ENCODE results near the gene C10orf90. TPM values are rescaled to one million over a fixed set of nuclear protein-coding genes. Genes with fewer than 3 reads are reported as not detected.

C10orf90 gene
- total RNA-seq, 1 donor from 2014 or later, result not detected

DNA sequence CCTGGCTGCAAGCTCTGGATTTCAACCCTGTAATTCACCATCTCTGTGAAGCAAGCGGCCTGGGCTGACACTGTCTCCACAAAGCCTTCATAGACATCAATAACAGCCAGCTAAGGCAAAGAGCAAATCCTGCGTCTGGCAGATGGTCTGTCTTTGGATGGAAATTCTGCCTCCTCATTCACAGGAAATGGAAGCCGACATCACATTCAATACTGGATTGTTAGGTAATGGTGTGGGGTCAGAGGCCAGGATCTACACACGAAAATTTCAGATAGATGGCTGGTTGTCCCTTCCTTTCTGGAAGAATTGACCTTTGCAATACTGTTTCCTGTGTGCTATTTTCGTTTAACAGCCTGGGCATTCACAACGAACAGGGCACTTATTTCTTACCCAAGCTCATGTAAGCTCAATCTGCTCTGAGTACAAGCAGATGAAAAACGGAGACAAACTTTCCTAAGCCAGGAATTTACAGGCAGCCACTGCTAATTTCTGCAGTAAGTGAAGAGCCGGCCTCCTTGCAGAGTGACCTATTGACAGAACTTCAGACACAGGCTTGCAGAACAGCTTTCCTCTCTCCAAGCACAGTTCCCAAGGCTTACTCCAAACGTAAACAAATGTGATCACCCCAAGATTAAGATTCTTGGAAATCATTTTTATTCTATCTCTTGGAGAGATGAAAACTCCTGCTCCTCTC lies 279.2 kb downstream of the C10orf90 start:
- H3K4me1 Mint-ChIP-seq (ENCODE audit: low read depth), result peaks cover 9% of the 10 kb centered on the region
- H3K9me3 Mint-ChIP-seq (ENCODE audit: low read depth), result no peaks in the 10 kb centered on the region
- no peak overlapping the region for H3K4me3 Mint-ChIP-seq (ENCODE audit: low read depth)
- TF ChIP-seq, protein P1, sequence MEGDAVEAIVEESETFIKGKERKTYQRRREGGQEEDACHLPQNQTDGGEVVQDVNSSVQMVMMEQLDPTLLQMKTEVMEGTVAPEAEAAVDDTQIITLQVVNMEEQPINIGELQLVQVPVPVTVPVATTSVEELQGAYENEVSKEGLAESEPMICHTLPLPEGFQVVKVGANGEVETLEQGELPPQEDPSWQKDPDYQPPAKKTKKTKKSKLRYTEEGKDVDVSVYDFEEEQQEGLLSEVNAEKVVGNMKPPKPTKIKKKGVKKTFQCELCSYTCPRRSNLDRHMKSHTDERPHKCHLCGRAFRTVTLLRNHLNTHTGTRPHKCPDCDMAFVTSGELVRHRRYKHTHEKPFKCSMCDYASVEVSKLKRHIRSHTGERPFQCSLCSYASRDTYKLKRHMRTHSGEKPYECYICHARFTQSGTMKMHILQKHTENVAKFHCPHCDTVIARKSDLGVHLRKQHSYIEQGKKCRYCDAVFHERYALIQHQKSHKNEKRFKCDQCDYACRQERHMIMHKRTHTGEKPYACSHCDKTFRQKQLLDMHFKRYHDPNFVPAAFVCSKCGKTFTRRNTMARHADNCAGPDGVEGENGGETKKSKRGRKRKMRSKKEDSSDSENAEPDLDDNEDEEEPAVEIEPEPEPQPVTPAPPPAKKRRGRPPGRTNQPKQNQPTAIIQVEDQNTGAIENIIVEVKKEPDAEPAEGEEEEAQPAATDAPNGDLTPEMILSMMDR (IDR thresholded peaks at IDR 0.05; ENCODE audit: unreplicated experiment), result no peak
- H3K27me3 Mint-ChIP-seq, result peaks cover 68% of the 10 kb centered on the region
- no peak for DNase-seq (ENCODE audit: low spot score, unreplicated experiment)
- H3K36me3 Mint-ChIP-seq (ENCODE audit: insufficient read depth), result no peaks in the 10 kb centered on the region
- H3K27ac Mint-ChIP-seq, result peak overlapping the region; percentile 3

DNA sequence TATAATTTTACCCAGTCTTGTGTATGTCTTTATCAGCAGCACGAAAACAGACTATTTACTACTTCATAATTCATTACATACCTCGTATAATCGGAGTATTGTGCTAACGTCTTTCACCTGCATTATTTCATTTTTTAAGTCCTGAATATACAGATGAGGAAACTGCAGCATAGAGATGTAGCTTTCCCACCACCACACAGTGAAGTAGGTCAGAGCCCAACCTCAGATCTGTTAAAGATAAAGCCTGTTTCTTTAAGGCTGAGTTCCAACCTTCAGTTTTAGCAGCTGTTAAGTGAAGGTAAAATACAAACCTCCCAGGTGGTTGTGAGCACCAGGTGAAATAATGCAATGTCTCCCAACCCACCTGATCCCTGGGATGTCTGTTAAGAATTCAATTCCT lies 280.2 kb downstream of the C10orf90 start:
- Mint-ChIP-seq H3K27ac (no peak overlapping the region), H3K27me3 (peaks cover 70% of the 10 kb centered on the region)
- TF ChIP-seq, protein P1 (IDR thresholded peaks at IDR 0.05; ENCODE audit: unreplicated experiment), result no peak

DNA sequence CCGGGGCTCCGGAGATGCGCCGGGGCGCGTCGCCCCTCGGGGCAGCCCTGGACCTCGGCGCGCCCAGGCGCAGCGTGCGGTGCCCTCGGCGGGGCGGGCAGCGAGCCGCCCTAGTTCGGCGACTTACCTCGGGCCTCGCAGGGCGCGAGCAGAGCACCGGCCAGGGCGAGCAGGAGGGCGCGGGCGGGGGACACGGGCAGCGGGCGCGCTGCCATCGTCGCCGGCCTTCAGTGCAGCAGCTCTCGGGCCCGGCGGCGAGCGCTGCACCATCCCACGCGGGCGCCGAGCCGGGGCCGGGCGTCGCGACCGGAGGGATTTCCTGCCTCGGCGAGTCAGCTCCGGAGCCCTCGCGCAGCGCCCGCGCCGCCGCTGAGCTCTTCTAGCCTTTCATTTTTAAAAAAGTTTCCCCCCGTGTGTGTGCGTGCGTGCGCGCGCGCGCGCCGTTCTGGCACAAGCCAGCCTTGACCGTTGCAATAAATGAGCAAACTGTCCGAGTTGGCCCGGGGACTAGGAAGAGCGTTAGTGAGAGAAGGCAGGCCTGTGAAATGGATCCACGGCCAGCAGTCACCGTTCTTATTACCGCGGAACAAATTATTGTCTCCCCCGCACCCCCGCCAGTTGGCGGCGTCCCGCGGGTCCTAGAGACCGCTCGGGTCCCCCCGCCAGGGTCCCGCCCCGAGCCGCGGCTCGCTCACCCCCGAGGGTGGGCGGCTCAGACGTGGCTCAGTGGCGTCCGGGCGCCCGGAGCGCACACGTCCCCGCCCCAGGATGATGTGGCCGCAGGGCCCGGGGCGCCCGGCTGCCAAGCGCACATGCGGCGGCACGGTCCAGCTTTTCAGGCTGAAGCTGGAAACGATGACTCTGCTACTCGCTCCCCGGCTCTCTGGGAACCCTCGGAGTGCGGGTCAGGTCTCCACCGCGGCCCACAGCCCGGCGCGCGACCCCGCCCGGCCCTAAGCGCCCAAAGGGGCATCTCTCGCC lies 282.3 kb downstream of the C10orf90 start, which contains the start of gene ADAM12:
ADAM12 (minus strand) TSS at position 547 of the 981 bp plus-strand sequence; CDS start at position 215, 332 bp downstream.
- peak within 1 kb of the TSS; percentile 74 for H3K4me3 Mint-ChIP-seq (ENCODE audit: low read depth)
- DNase-seq (ENCODE audit: low spot score, unreplicated experiment), result no peak
- H3K4me1 Mint-ChIP-seq (ENCODE audit: low read depth), result peaks cover 9% of the 10 kb centered on the region
- TF ChIP-seq, protein P1 (IDR thresholded peaks at IDR 0.05; ENCODE audit: unreplicated experiment), result no peak
- no peaks in the 10 kb centered on the region for H3K36me3 Mint-ChIP-seq (ENCODE audit: insufficient read depth)
- H3K27me3 Mint-ChIP-seq, result peaks cover 71% of the 10 kb centered on the region
- no peaks in the 10 kb centered on the region for H3K9me3 Mint-ChIP-seq (ENCODE audit: low read depth)
- H3K27ac Mint-ChIP-seq, result no peak within 1 kb of the TSS

More for the DNA sequence above, 280.2 kb downstream of the C10orf90 start:
- H3K36me3 Mint-ChIP-seq (ENCODE audit: insufficient read depth), result no peaks in the 10 kb centered on the region
- H3K9me3 Mint-ChIP-seq (ENCODE audit: low read depth), result no peaks in the 10 kb centered on the region
- peaks cover 9% of the 10 kb centered on the region for H3K4me1 Mint-ChIP-seq (ENCODE audit: low read depth)
- no peak overlapping the region for H3K4me3 Mint-ChIP-seq (ENCODE audit: low read depth)
- DNase-seq (ENCODE audit: low spot score, unreplicated experiment), result no peak

DNA sequence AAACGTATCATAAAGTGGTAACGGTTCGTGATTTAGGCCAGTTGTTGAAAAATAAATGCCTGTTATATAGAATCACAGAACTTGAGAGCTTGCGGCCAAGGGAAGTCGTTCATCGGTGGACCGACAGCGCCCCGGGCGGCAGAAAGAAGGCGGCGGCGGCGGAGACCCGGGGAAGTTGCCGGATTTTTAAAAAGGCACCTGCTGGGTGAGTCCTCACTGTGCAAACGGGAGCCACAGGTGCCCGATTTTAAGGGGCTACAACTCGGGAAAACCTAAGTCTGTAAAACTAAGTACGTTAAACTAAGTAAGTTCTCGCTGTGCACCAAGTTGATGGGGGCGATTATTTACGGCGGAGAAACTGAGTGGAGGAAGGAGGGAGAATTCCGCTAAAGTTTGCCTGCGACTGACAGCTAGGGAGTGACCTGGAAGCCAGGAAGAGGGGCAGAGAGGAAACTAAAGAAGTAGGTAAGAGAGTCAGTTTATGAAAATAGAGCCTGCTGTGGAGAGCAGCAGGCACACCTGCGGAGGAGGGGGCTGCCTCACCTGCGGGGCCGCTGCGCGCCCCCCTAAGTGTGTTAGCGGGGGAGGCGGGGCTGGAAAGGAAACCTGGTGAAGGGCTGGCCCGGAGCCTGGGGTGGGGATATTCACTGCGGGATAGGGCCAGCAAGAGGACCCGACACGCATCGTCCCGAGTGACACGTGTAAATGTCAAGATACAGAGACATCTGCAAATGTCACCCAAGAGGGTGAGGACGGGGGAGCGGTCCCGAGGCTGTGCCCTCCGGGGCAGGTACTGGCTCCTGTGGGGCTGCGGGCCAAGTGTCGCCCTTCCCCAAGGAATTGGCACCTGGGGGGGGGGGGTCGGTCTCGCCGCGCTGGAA lies 283.2 kb downstream of the C10orf90 start:
- DNase-seq (ENCODE audit: low spot score, unreplicated experiment), result peak; percentile 55
- Mint-ChIP-seq H3K27me3 (peaks cover 75% of the 10 kb centered on the region), H3K4me1 (ENCODE audit: low read depth) (peaks cover 9% of the 10 kb centered on the region), H3K9me3 (ENCODE audit: low read depth) (no peaks in the 10 kb centered on the region), H3K27ac (no peak overlapping the region), H3K36me3 (ENCODE audit: insufficient read depth) (no peaks in the 10 kb centered on the region), H3K4me3 (ENCODE audit: low read depth) (peak overlapping the region; percentile 74)
- TF ChIP-seq, protein P1 (IDR thresholded peaks at IDR 0.05; ENCODE audit: unreplicated experiment), result peak; percentile 93
